ENCODE results near the gene SLC12A7. TPM values are rescaled to one million over a fixed set of nuclear protein-coding genes. Genes with fewer than 3 reads are reported as not detected.

SLC12A7 gene
- total RNA-seq, 2 donors from 2014 or later: 58.9 to 61.6 TPM

GRCh38 chr5:1008451-1009358 is 103.2 kb downstream of the SLC12A7 start, which contains the start of gene NKD2:
NKD2 (plus strand) TSS chr5:1008802; CDS start chr5:1009058, 256 bp downstream.
- H3K4me3 Mint-ChIP-seq: peak within 1 kb of the TSS; percentile 56
- H3K4me3 ChIP-seq (ENCODE audit: low read length): peak within 1 kb of the TSS; percentile 45
- H3K27ac Mint-ChIP-seq: no peak within 1 kb of the TSS
- WGBS, 2 experiments (ENCODE audit: insufficient coverage in 1 of 2, insufficient read length in 1 of 2): 0 to 2% methylated on average over 8 to 107 of the region's 108 CpGs
- TF ChIP-seq CTCF (conservative IDR thresholded peaks at IDR 0.05): peak; percentile 76
- no peaks in the 10 kb centered on the region for H3K36me3 Mint-ChIP-seq (ENCODE audit: low read depth)
- DNase-seq: peak; percentile 84
- H3K4me1 ChIP-seq (ENCODE audit: control insufficient read depth, insufficient read depth, low read length): no peaks in the 10 kb centered on the region
- peaks cover 52% of the 10 kb centered on the region for H3K27me3 Mint-ChIP-seq (ENCODE audit: insufficient read depth)
- no peaks in the 10 kb centered on the region for H3K9me3 ChIP-seq (ENCODE audit: control insufficient read depth, low read length)
- peaks cover 65% of the 10 kb centered on the region for H3K27me3 ChIP-seq (ENCODE audit: control insufficient read depth, insufficient read depth, low read length, poor library complexity, severe bottlenecking)
- peaks cover 17% of the 10 kb centered on the region for H3K4me1 Mint-ChIP-seq
- no peak within 1 kb of the TSS for H3K9ac ChIP-seq (ENCODE audit: extremely low read depth, low read length, poor library complexity, severe bottlenecking)
- no peak within 1 kb of the TSS for H3K27ac ChIP-seq (ENCODE audit: low read depth, low read length)
- no peaks in the 10 kb centered on the region for H3K9me3 Mint-ChIP-seq
- H3K36me3 ChIP-seq (ENCODE audit: control insufficient read depth, insufficient read depth, low read length): no peaks in the 10 kb centered on the region

- H3K27me3 ChIP-seq (ENCODE audit: control insufficient read depth, insufficient read depth, low read length, poor library complexity, severe bottlenecking): peaks cover 73% of the 10 kb centered on the region
- H3K9ac ChIP-seq (ENCODE audit: extremely low read depth, low read length, poor library complexity, severe bottlenecking): no peak overlapping the region
- no peaks in the 10 kb centered on the region for H3K4me1 ChIP-seq (ENCODE audit: control insufficient read depth, insufficient read depth, low read length)
- H3K9me3 Mint-ChIP-seq: no peaks in the 10 kb centered on the region
- no peak overlapping the region for H3K27ac ChIP-seq (ENCODE audit: low read depth, low read length)
- H3K27ac Mint-ChIP-seq: no peak overlapping the region
- H3K36me3 ChIP-seq (ENCODE audit: control insufficient read depth, insufficient read depth, low read length): no peaks in the 10 kb centered on the region
- no peaks in the 10 kb centered on the region for H3K9me3 ChIP-seq (ENCODE audit: control insufficient read depth, low read length)
- DNase-seq: peak; percentile 44
- H3K4me3 Mint-ChIP-seq: peak overlapping the region; percentile 25
- H3K4me3 ChIP-seq (ENCODE audit: low read length): no peak overlapping the region
- peaks cover 60% of the 10 kb centered on the region for H3K27me3 Mint-ChIP-seq (ENCODE audit: insufficient read depth)
- peak; percentile 13 for TF ChIP-seq CTCF (conservative IDR thresholded peaks at IDR 0.05)
- peaks cover 17% of the 10 kb centered on the region for H3K4me1 Mint-ChIP-seq
- no peaks in the 10 kb centered on the region for H3K36me3 Mint-ChIP-seq (ENCODE audit: low read depth)
- WGBS, 2 experiments (ENCODE audit: insufficient coverage in 1 of 2, insufficient read length in 1 of 2): 78 to 82% methylated on average over 19 to 23 of the region's 23 CpGs
Measured at GRCh38 chr5:1007681-1008450, 104.0 kb downstream of the SLC12A7 start.

- no peak overlapping the region for H3K27ac Mint-ChIP-seq
- H3K9ac ChIP-seq (ENCODE audit: extremely low read depth, low read length, poor library complexity, severe bottlenecking): no peak overlapping the region
- peak; percentile 57 for DNase-seq
- no peaks in the 10 kb centered on the region for H3K36me3 Mint-ChIP-seq (ENCODE audit: low read depth)
- no peaks in the 10 kb centered on the region for H3K9me3 Mint-ChIP-seq
- no peak overlapping the region for H3K4me3 ChIP-seq (ENCODE audit: low read length)
- peaks cover 64% of the 10 kb centered on the region for H3K27me3 Mint-ChIP-seq (ENCODE audit: insufficient read depth)
- peak; percentile 49 for TF ChIP-seq CTCF (conservative IDR thresholded peaks at IDR 0.05)
- no peaks in the 10 kb centered on the region for H3K4me1 ChIP-seq (ENCODE audit: control insufficient read depth, insufficient read depth, low read length)
- 88 to 91% methylated on average over 9 to 17 of the region's 17 CpGs for WGBS, 2 experiments (ENCODE audit: insufficient coverage in 1 of 2, insufficient read length in 1 of 2)
- no peak overlapping the region for H3K4me3 Mint-ChIP-seq
- no peaks in the 10 kb centered on the region for H3K36me3 ChIP-seq (ENCODE audit: control insufficient read depth, insufficient read depth, low read length)
- H3K9me3 ChIP-seq (ENCODE audit: control insufficient read depth, low read length): no peaks in the 10 kb centered on the region
- H3K27ac ChIP-seq (ENCODE audit: low read depth, low read length): no peak overlapping the region
- peaks cover 17% of the 10 kb centered on the region for H3K4me1 Mint-ChIP-seq
- peaks cover 77% of the 10 kb centered on the region for H3K27me3 ChIP-seq (ENCODE audit: control insufficient read depth, insufficient read depth, low read length, poor library complexity, severe bottlenecking)
Measured at GRCh38 chr5:1007221-1007680, 104.6 kb downstream of the SLC12A7 start.

Data from endodermal cell (in vitro differentiated cells).